Measurements from ENCODE around the gene TMEM169.

- peak; percentile 90 to 95 for TF ChIP-seq CTCF (conservative IDR thresholded peaks at IDR 0.05 in 1 of 2, IDR thresholded peaks at IDR 0.05 in 1 of 2; ENCODE audit: extremely low read depth in 1 of 2, insufficient read depth in 1 of 2, low read depth in 1 of 2, low read length in 2 of 2)
- no peak for TF ChIP-seq EZH2 (IDR thresholded peaks at IDR 0.05; ENCODE audit: borderline replicate concordance, low read length)
Measured at GRCh38 chr2:216034065-216034464, 47.7 kb upstream of the TMEM169 start.

Measured in mammary epithelial cell (primary cell).